Neural cell (in vitro differentiated cells): ENCODE results near the gene PARD3B.

Experiments
- CTCF ChIP-seq: fragments of 450-650 bp; IDR thresholded peaks from 2 replicates; pipeline ENCODE4 v1.5.1; 2014; ENCODE audit warnings: antibody characterized with exemption, mild to moderate bottlenecking, moderate library complexity; ENCODE audit not compliant: poor library complexity, severe bottlenecking
- EP300 ChIP-seq: fragments of 450-650 bp; conservative IDR thresholded peaks from 2 replicates; pipeline ENCODE4 v1.6.1; 2014; ENCODE audit warnings: antibody characterized with exemption, mild to moderate bottlenecking, moderate library complexity; ENCODE audit not compliant: poor library complexity, severe bottlenecking
- EZH2 ChIP-seq: fragments of 200-600, 300-800 bp; shearing (Covaris generic), sonication (generic); IDR thresholded peaks from 2 replicates; pipeline ENCODE4 v1.6.1; 2014; ENCODE audit warnings: antibody characterized with exemption, low read length, borderline replicate concordance, mild to moderate bottlenecking; ENCODE audit not compliant: insufficient read depth, poor library complexity, severe bottlenecking
- MXI1 ChIP-seq: fragments of 450-650 bp; conservative IDR thresholded peaks from 2 replicates; pipeline ENCODE4 v1.6.1; 2014; ENCODE audit warnings: antibody characterized with exemption, mild to moderate bottlenecking; ENCODE audit not compliant: poor library complexity, severe bottlenecking
- POLR2AphosphoS5 ChIP-seq: IDR thresholded peaks from 2 replicates; pipeline ENCODE4 v1.6.1; 2012
- RAD21 ChIP-seq: fragments of 450-650 bp; conservative IDR thresholded peaks from 2 replicates; pipeline ENCODE4 v1.6.1; 2014; ENCODE audit warnings: antibody characterized with exemption, mild to moderate bottlenecking, moderate library complexity
- SMC3 ChIP-seq: fragments of 450-650 bp; conservative IDR thresholded peaks from 2 replicates; pipeline ENCODE4 v1.6.1; 2014; ENCODE audit warnings: antibody characterized with exemption, mild to moderate bottlenecking, moderate library complexity; ENCODE audit not compliant: poor library complexity
- TAF1 ChIP-seq: IDR thresholded peaks from 2 replicates; pipeline ENCODE4 v1.6.1; 2012; ENCODE audit warnings: low read depth
- TF ChIP-seq, protein P1 (sequence below): IDR thresholded peaks from 2 replicates; pipeline ENCODE4 v1.6.1; 2012; ENCODE audit warnings: borderline replicate concordance

GRCh38 chr2:204566439-204566838, 21.2 kb downstream of the PARD3B start:
- TF ChIP-seq TAF1, result no peak
- TF ChIP-seq CTCF, result no peak
- TF ChIP-seq POLR2AphosphoS5, result no peak
- TF ChIP-seq EZH2, result no peak
- TF ChIP-seq RAD21, result no peak
- TF ChIP-seq, protein P1, sequence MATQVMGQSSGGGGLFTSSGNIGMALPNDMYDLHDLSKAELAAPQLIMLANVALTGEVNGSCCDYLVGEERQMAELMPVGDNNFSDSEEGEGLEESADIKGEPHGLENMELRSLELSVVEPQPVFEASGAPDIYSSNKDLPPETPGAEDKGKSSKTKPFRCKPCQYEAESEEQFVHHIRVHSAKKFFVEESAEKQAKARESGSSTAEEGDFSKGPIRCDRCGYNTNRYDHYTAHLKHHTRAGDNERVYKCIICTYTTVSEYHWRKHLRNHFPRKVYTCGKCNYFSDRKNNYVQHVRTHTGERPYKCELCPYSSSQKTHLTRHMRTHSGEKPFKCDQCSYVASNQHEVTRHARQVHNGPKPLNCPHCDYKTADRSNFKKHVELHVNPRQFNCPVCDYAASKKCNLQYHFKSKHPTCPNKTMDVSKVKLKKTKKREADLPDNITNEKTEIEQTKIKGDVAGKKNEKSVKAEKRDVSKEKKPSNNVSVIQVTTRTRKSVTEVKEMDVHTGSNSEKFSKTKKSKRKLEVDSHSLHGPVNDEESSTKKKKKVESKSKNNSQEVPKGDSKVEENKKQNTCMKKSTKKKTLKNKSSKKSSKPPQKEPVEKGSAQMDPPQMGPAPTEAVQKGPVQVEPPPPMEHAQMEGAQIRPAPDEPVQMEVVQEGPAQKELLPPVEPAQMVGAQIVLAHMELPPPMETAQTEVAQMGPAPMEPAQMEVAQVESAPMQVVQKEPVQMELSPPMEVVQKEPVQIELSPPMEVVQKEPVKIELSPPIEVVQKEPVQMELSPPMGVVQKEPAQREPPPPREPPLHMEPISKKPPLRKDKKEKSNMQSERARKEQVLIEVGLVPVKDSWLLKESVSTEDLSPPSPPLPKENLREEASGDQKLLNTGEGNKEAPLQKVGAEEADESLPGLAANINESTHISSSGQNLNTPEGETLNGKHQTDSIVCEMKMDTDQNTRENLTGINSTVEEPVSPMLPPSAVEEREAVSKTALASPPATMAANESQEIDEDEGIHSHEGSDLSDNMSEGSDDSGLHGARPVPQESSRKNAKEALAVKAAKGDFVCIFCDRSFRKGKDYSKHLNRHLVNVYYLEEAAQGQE, result no peak
- no peak for TF ChIP-seq SMC3
- no peak for TF ChIP-seq EP300
- TF ChIP-seq MXI1, result no peak
